NCI-H526 (cell line): Measurements from ENCODE around the gene OTOL1.

Source experiments
- DNase-seq, 2 experiments: peaks; one replicate each; lab custom pipeline; 2025; lab: John Stamatoyannopoulos, UW

OTOL1 gene

DNA sequence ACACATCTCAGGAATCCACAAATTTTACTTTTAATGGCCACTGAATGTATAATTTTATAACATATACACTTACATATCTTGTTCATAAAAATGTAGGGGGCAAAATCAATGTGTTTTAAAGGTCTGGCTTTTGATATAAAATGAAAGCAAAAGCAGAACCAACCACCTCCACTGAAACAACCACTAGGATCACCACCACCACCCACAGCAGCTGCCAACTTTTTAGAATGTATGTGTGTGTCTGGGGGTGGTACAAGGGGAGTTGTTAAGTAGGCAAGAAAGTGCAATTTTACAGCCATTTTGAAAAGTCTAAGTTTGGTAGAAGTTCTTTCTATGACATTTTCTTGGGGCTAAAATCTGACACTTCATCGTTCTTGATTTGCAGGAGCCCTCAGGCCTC lies 44.0 kb downstream of the OTOL1 start:
- no peak for DNase-seq

DNA sequence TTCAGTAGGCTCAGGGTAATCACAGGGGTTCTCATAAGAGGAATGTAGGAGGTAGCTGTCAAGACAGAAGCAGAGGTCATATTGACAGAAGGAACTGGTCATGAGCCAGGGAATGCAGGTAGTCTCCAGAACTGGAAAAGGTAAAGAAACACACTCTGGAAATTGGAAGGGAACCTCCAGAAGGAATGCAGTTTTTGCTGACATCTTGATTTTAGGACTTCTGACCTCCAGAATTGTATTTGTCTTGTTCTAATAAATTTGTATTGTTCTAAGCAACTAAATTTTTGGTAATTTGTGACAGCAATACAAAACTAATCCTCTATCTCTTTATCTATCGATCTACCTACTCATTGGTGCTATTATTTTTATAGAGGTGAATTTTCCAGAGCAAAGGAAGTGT lies 49.2 kb downstream of the OTOL1 start:
- no peak for DNase-seq

DNA sequence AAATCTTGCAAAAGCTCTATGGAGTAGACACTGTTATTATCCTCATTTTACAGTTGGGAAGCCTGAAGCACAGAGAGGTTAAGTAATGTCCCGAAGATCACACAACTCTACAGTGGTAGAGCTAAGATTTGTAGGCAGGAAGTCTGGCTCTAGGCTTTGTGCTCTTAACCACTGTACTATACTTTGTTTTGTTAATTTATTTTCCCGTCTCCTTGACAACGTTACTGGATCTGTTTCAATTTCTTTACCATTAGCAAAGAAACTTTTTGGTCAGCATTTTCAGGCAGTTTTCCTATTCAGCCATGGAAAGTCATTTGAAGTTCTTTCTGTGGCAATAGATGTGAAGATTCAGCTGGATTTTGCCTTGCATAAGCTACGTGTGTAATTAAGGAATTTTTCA lies 51.7 kb downstream of the OTOL1 start:
- no peak for DNase-seq

DNA sequence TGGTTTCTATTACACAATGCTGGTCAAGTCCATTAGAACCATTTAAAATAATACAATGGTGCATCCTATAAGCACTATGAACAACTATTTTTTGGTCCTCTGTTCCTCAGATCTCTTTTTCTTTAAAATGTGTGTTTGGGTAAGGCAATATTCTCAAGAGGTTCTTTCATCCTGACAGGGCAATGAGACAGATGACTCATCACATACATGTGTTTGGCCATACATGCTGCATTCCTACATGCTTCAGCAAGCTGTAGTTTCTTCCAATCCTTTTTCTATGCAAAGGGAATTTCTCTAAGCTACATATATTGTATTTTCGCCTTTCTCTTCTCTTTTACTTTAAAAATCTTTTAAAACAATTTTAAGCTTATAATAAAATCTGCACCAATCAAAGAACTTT lies 52.7 kb downstream of the OTOL1 start:
- no peak for DNase-seq

DNA sequence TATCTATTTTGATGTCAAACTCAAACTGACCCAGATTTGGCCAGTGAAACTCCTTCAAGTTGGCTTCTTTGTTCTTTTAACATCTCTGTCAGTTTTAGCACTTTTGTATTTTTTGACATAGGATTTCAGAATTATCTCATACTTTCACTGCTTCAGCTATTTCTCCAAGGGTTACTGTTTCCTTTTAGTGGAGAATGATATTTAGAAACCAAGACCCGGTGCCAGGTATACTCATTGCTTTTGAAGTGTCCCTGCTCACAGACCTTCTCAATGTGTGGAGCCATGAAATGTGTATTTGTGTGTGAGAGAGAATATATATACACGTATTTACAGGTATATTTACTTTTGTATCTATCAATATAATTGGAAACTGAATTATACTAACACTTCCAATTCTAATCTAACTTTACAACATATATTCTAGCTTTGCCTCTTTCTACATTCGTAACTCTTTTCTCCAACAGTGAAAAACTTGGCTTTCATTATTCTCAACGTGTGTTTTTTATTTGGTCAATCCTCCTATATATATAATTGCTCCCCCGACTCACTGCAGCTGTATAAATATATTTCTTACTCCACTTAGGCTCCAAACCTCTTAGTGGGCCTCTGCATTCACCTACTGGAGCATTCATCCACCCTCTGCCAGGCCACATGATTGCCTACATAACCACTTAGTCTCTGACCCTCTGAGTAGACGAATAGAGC lies 54.0 kb downstream of the OTOL1 start:
- no peak for DNase-seq

DNA sequence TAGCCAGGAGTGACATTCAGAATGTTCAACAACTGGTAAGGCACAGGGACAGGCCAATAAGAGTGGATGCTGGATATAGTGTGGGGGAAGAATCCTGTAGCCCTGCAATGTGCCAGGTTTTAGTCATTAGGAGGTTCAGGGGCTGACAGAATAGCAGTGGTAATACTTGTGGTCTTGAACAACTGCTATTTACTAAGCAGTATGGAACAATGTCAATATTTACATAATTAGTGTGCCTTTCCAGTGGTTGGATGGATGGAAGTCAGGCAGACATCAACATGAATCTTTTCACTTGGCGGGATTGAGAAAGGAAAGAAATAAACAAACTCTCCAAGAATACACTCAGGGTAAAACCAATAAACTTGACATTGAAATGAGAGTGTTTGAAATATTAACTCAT lies 55.1 kb downstream of the OTOL1 start:
- no peak for DNase-seq

DNA sequence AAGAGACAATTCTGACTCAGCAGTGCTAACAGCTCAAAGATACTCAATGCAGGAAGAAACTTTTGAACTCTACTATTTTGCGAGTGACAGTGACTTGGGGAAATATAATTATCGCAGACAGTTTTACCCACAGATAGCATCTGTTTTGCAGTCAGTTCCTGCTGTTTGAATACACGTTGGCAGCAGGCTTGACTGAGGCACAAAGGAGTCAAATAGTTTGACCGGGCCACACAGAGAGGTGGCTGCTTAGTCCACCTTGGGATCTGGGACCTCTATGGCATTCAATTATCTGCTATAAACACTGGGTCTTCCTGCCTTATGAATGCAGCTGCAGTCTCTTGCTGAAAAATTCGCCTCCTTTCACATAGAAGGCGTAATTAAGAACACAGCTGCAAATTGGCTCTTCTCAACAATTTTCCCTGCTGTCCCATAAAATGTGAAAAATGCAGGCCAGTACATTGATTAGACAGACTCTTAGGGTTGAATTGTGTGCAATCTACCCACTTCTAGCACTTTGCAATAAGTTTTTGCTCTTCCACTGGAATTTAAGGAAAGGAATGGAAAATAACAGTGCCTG lies 56.5 kb downstream of the OTOL1 start:
- DNase-seq, result no peak
